ENCODE measurements around the gene DPP6.

DNA sequence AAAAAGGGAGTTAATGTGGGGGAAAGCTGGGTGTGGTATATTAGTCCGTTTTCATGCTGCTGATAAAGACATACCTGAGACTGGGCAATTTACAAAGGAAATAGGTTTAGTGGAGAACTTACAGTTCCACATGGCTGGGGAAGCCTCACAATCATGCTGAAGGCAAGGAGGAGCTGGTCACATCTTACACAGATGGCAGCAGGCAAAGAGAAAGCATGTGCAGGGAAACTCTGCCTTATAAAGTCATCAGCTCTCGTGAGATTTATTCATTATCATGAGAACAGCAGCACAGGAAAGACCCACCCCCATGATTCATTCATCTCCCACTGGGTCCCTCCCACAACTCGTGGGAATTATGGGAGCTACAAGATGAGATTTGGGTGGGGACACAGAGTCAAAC, 836.5 kb downstream of the DPP6 start:
- TF ChIP-seq POLR2AphosphoS5 (IDR thresholded peaks at IDR 0.05; ENCODE audit: borderline replicate concordance, low read depth, low read length) (no peak), EZH2 (IDR thresholded peaks at IDR 0.05) (no peak)
